K562 (cell line): ENCODE data around the gene CD68. TPM values are rescaled to one million over a fixed set of nuclear protein-coding genes. Genes with fewer than 3 reads are reported as not detected.

Experiments
- ARID3A ChIP-seq: IDR thresholded peaks from 2 replicates; pipeline ENCODE4 v1.6.1; 2012; ENCODE audit warnings: low read depth, low read length, improper control_type of control experiment, borderline replicate concordance
- ARID3B ChIP-seq: fragments of 250-450 bp; sonication (Bioruptor Pico); IDR thresholded peaks from 2 replicates; pipeline ENCODE4 v1.4.0; 2020; ENCODE audit warnings: borderline replicate concordance
- E2F3 ChIP-seq: fragments of 250-450 bp; sonication (Bioruptor Pico); IDR thresholded peaks from 2 replicates; pipeline ENCODE4 v1.4.0; 2020; ENCODE audit warnings: mild to moderate bottlenecking
- EP300 ChIP-seq: IDR thresholded peaks from 2 replicates; pipeline ENCODE4 v1.6.1; 2012; ENCODE audit warnings: low read length, improper control_type of control experiment
- HDAC3 ChIP-seq: fragments of 450-650 bp; IDR thresholded peaks from 2 replicates; pipeline ENCODE4 v1.6.1; 2018; ENCODE audit warnings: borderline replicate concordance, mild to moderate bottlenecking, moderate library complexity; ENCODE audit not compliant: partially characterized antibody
- IRF2 ChIP-seq: sonication (generic); formaldehyde crosslinking; IDR thresholded peaks from 2 replicates; pipeline ENCODE4 v1.8.1; 2022; ENCODE audit warnings: mild to moderate bottlenecking, missing genetic modification reagents
- KDM1A ChIP-seq, 2 experiments: fragments of 450-650 bp; IDR thresholded peaks; 2 replicates each; pipeline ENCODE4 v1.6.1; 2016; ENCODE audit warnings: mild to moderate bottlenecking in 2 of 2
- KHSRP ChIP-seq: fragments of 450-650 bp; IDR thresholded peaks from 2 replicates; pipeline ENCODE4 v1.6.1; 2017
- NUFIP1 ChIP-seq: fragments of 450-650 bp; IDR thresholded peaks from 2 replicates; pipeline ENCODE4 v1.6.1; 2018; ENCODE audit not compliant: partially characterized antibody
- SMARCA4 ChIP-seq: fragments of 450-650 bp; IDR thresholded peaks from 2 replicates; pipeline ENCODE4 v1.6.1; 2016
- SNRNP70 ChIP-seq: fragments of 200-400 bp; formaldehyde crosslinking; optimal IDR thresholded peaks from 2 replicates; pipeline ENCODE3; 2017; ENCODE audit warnings: low read depth, low read length
- TCF3 ChIP-seq: sonication (generic); formaldehyde crosslinking; IDR thresholded peaks from 2 replicates; pipeline ENCODE4 v1.4.0; 2020; ENCODE audit warnings: mild to moderate bottlenecking, missing genetic modification reagents
- U2AF2 ChIP-seq: fragments of 200-400 bp; formaldehyde crosslinking; optimal IDR thresholded peaks from 2 replicates; pipeline ENCODE3; 2017; ENCODE audit warnings: low read depth, mild to moderate bottlenecking, low read length
- YBX1 ChIP-seq: fragments of 450-650 bp; IDR thresholded peaks from 2 replicates; pipeline ENCODE4 v1.7.1; 2016; ENCODE audit warnings: mild to moderate bottlenecking
- ZBTB12 ChIP-seq: fragments of 250-450 bp; sonication (Bioruptor Pico); IDR thresholded peaks from 2 replicates; pipeline ENCODE4 v1.4.0; 2020
- ZBTB2 ChIP-seq: fragments of 450-650 bp; IDR thresholded peaks from 2 replicates; pipeline ENCODE4 v1.6.1; 2016; ENCODE audit warnings: antibody characterized with exemption
- ZNF263 ChIP-seq: sonication (generic); formaldehyde crosslinking; IDR thresholded peaks from 2 replicates; pipeline ENCODE4 v1.8.0; 2022; ENCODE audit warnings: mild to moderate bottlenecking, missing genetic modification reagents, borderline replicate concordance
- ZNF316 ChIP-seq: fragments of 450-650 bp; IDR thresholded peaks from 2 replicates; pipeline ENCODE4 v1.6.1; 2016
- ZNF512 ChIP-seq: IDR thresholded peaks from 2 replicates; pipeline ENCODE4 v1.6.1; 2016; ENCODE audit warnings: missing genetic modification characterization, missing compliant biosample characterization
- polyA plus RNA-seq, 8 experiments: library from polyadenylated mRNA; depleted of rRNA in 4 of 8; stranded (reverse) in 5 of 8; unstranded in 3 of 8; fragments of >200 nt; fragmentation: Nextera tagmentation in 2 of 8; fragmentation: Illumina TruSeq in 1 of 8; extraction: Ambion mirVana in 2 of 8; extraction: Trizol in 1 of 8; gene quantifications; 2 replicates each; pipeline versions ENCODE4 v1.2.1 to v1.2.3, GENCODE V29; 2011 to 2014; ENCODE audit warnings: inconsistent platforms in 1 of 8, missing spikeins in 1 of 8
- total RNA-seq, 7 experiments: library from RNA; depleted of rRNA in 6 of 7; stranded (reverse); fragments of >200 nt in 6 of 7; fragmentation: Illumina TruSeq in 2 of 7; extraction: Trizol in 2 of 7; gene quantifications; 2 replicates each; pipeline versions ENCODE4 v1.2.1 to v1.2.3, GENCODE V29; 2011 to 2021; ENCODE audit warnings: low replicate concordance in 1 of 7
- TF ChIP-seq, protein P1 (sequence below): fragments of 450-650 bp; IDR thresholded peaks from 2 replicates; pipeline ENCODE4 v1.6.1; 2016; ENCODE audit warnings: missing biosample characterization, missing genetic modification characterization

Gene CD68
- total and polyA plus RNA-seq, 9 of the 15 experiments (the other 6 are each of a cell fraction or from before 2014, with no cell fraction given), result 28.2 to 89.8 (median 37.7) TPM

GRCh38 chr17:7583253-7584109, 4.0 kb downstream of the CD68 start, which contains the start of gene MPDU1 (continued):
- TF ChIP-seq TCF3 (no peak), ZNF316 (no peak), ZBTB12 (CRISPR knock-in tag) (no peak), ZNF263 (CRISPR knock-in tag) (no peak; the same call in 1 of the 2 replicates), SNRNP70 (no peak), KHSRP (no peak), SMARCA4 (no peak), ARID3B (CRISPR knock-in tag) (no peak), YBX1 (no peak), HDAC3 (no peak), IRF2 (CRISPR knock-in tag) (no peak), ZBTB2 (peak; percentile 89), E2F3 (CRISPR knock-in tag) (0 out of 2 replicates have a peak, but pooled peaks have one; percentile 34), NUFIP1 (no peak), ZNF512 (tag) (no peak), U2AF2 (no peak), KDM1A (IDR thresholded peaks at IDR 0.05) (peak in 1 of 2 experiments; percentile 38; a peak in 2 of 4 replicates), EP300 (peak; percentile 55; the same call in 1 of the 2 replicates), ARID3A (no peak)
- TF ChIP-seq, protein P1, sequence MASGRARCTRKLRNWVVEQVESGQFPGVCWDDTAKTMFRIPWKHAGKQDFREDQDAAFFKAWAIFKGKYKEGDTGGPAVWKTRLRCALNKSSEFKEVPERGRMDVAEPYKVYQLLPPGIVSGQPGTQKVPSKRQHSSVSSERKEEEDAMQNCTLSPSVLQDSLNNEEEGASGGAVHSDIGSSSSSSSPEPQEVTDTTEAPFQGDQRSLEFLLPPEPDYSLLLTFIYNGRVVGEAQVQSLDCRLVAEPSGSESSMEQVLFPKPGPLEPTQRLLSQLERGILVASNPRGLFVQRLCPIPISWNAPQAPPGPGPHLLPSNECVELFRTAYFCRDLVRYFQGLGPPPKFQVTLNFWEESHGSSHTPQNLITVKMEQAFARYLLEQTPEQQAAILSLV (tag), result peak; percentile 48; the same call in 1 of the 2 replicates
